Vagina (tissue), 2 donors: ENCODE measurements around the gene PIK3R3. TPM values are rescaled to one million over a fixed set of nuclear protein-coding genes. Genes with fewer than 3 reads are reported as not detected.
"Not testable (repeated sequence)": the region's sequence is repeated elsewhere in the genome, so short reads cannot be mapped to it uniquely, and the experiment has no call there.

Source experiments
- DNase-seq, 2 donors: peaks; one replicate each; pipeline ENCODE4 v3.0.0-alpha.2; 2017; ENCODE audit errors: extremely low spot score in 2 of 2
- H3K27ac ChIP-seq: fragments of 200-600 bp; sonication (generic); one replicate; pipeline ENCODE4 v1.5.1; 2019
- H3K27me3 ChIP-seq: fragments of 200-600 bp; sonication (generic); one replicate; pipeline ENCODE4 v1.5.1; 2019
- H3K36me3 ChIP-seq, 2 donors: fragments of 200-600 bp; sonication (generic); one replicate each; pipeline ENCODE4 v1.5.1; 2017 to 2019
- H3K4me1 ChIP-seq: fragments of 200-600 bp; sonication (generic); one replicate; pipeline ENCODE4 v1.5.1; 2019
- H3K4me3 ChIP-seq, 2 donors: fragments of 200-600 bp; sonication (generic); 1 replicate in 1 of 2; 2 replicates in 1 of 2; pipeline ENCODE4 v1.5.1; 2016 to 2019
- H3K9me3 ChIP-seq: fragments of 200-600 bp; sonication (generic); one replicate; pipeline ENCODE4 v1.5.1; 2019
- CTCF ChIP-seq, 3 experiments: fragments of 450-650 bp in 2 of 3; fragments of 200-600 bp in 1 of 3; sonication (generic) in 1 of 3; IDR thresholded peaks; one replicate each; pipeline ENCODE4 v1.5.1; 2017 to 2019; ENCODE audit warnings: antibody characterized with exemption in 3 of 3, mild to moderate bottlenecking in 2 of 3, moderate library complexity in 2 of 3
- POLR2A ChIP-seq, 2 donors: fragments of 450-650 bp; IDR thresholded peaks; one replicate each; pipeline ENCODE4 v1.6.1; 2017; ENCODE audit warnings: antibody characterized with exemption in 2 of 2, mild to moderate bottlenecking in 2 of 2, moderate library complexity in 2 of 2
- POLR2AphosphoS5 ChIP-seq, 2 donors: sonication (generic); formaldehyde crosslinking; IDR thresholded peaks; one replicate each; pipeline ENCODE4 v1.9.0; 2017; ENCODE audit warnings: antibody characterized with exemption in 2 of 2, mild to moderate bottlenecking in 2 of 2, low read depth in 1 of 2; ENCODE audit not compliant: insufficient read depth in 1 of 2
- intact Hi-C: fragments of 100-400 bp; cut with DNase I; formaldehyde crosslinking; loops from one replicate; pipeline ENCODE4 v1.15.1; 2023
- total RNA-seq: library from RNA; depleted of rRNA; stranded (reverse); fragments of >200 nt; gene quantifications from one replicate; pipeline ENCODE4 v1.2.3, GENCODE V29; 2016

PIK3R3 gene
- total RNA-seq, 1 donor from 2014 or later: 27.0 TPM

DNA sequence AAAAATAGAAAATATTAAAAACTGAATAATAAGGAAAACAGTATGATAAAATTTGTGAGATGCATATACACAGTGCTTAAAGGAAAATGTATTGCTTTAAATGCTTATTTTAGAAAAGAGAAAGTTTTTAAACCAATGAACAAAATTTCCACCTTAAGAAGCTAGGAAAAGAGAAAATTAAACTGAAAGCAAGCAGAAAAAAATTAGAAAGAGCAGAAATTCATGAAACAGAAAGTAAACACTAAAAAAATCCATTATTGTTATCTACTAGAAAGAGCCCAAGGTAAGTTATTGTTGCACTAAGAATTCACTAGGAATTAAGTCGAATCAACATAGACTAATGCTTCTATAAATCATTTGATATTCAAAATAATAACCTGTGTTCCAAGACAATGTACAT lies 67.7 kb downstream of the PIK3R3 start:
- Histone ChIP-seq H3K27me3 (no peaks in the 10 kb centered on the region), H3K4me3 (no peak overlapping the region), H3K4me1 (no peaks in the 10 kb centered on the region), H3K9me3 (no peaks in the 10 kb centered on the region), H3K36me3 (no peaks in the 10 kb centered on the region), H3K27ac (no peak overlapping the region)
- no peak for DNase-seq
- TF ChIP-seq POLR2A (IDR thresholded peaks at IDR 0.05): no peak
- no peak for TF ChIP-seq CTCF (IDR thresholded peaks at IDR 0.05)
- TF ChIP-seq POLR2AphosphoS5 (IDR thresholded peaks at IDR 0.05; ENCODE audit: insufficient read depth in 1 of 2, low read depth in 1 of 2): no peak
- intact Hi-C loops: no loop called here

DNA sequence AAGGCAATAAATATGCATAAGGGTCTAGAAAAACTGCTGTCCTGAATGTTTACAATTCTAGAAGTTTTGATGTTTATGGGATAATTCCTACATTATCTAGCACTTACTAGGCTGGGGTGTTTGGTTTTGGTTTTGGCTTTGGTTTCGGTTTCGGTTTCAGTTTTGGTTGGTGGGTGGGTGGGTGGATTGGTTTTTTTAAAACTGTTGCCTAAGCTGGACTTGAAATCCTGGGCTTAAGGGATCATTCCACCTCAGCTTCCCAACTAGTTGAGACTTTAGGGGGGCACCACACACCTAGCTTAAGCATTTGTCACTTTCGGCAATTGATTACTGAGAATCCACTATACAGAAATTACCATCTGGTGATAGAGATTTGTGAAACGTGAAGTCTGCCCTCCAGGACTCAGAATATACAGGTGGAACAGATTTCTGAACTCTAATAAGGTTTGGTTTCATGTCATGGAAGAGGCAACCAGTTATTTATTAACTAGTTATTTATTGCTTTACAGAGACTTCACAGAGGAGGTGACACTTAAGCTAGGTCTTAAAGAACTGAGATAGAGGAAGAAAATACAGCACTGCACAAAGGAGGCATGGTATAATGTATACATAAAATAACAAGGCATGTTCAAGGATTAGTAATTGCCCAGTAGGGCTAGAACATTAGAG lies 69.6 kb downstream of the PIK3R3 start:
- TF ChIP-seq POLR2A (IDR thresholded peaks at IDR 0.05): no peak
- H3K27ac ChIP-seq: no peak overlapping the region
- H3K36me3 ChIP-seq: no peaks in the 10 kb centered on the region
- no peaks in the 10 kb centered on the region for H3K4me1 ChIP-seq
- no peaks in the 10 kb centered on the region for H3K9me3 ChIP-seq
- intact Hi-C loops: no loop called here
- DNase-seq: no peak
- H3K4me3 ChIP-seq: no peak overlapping the region
- H3K27me3 ChIP-seq: no peaks in the 10 kb centered on the region

- H3K4me1 ChIP-seq: no peaks in the 10 kb centered on the region
- H3K9me3 ChIP-seq: no peaks in the 10 kb centered on the region
- no peak for DNase-seq
- no peak for TF ChIP-seq CTCF (IDR thresholded peaks at IDR 0.05)
- TF ChIP-seq POLR2AphosphoS5 (IDR thresholded peaks at IDR 0.05; ENCODE audit: insufficient read depth in 1 of 2, low read depth in 1 of 2): no peak
- no peak for TF ChIP-seq POLR2A (IDR thresholded peaks at IDR 0.05)
- no peak overlapping the region for H3K27ac ChIP-seq
- intact Hi-C loops: no loop called here
- H3K27me3 ChIP-seq: no peaks in the 10 kb centered on the region
- no peaks in the 10 kb centered on the region for H3K36me3 ChIP-seq
- H3K4me3 ChIP-seq: no peak overlapping the region
Observed at GRCh38 chr1:46061146-46061545, 71.3 kb downstream of the PIK3R3 start.

GRCh38 chr1:46058936-46059335 lies 73.5 kb downstream of the PIK3R3 start:
- intact Hi-C loops: no loop called here
- no peaks in the 10 kb centered on the region for H3K36me3 ChIP-seq

GRCh38 chr1:46057781-46058180 lies 74.6 kb downstream of the PIK3R3 start:
- intact Hi-C loops: no loop called here
- no peaks in the 10 kb centered on the region for H3K9me3 ChIP-seq
- H3K27ac ChIP-seq: no peak overlapping the region
- no peaks in the 10 kb centered on the region for H3K4me1 ChIP-seq
- no peaks in the 10 kb centered on the region for H3K36me3 ChIP-seq
- H3K27me3 ChIP-seq: no peaks in the 10 kb centered on the region
- no peak overlapping the region for H3K4me3 ChIP-seq
- DNase-seq: no peak
- TF ChIP-seq POLR2A (IDR thresholded peaks at IDR 0.05) (no peak), POLR2AphosphoS5 (IDR thresholded peaks at IDR 0.05; ENCODE audit: insufficient read depth in 1 of 2, low read depth in 1 of 2) (no peak), CTCF (IDR thresholded peaks at IDR 0.05) (no peak)

More at GRCh38 chr1:46058936-46059335, 73.5 kb downstream of the PIK3R3 start:
- no peaks in the 10 kb centered on the region for H3K27me3 ChIP-seq
- DNase-seq: no peak
- no peaks in the 10 kb centered on the region for H3K9me3 ChIP-seq
- no peak overlapping the region for H3K4me3 ChIP-seq
- no peak for TF ChIP-seq POLR2AphosphoS5 (IDR thresholded peaks at IDR 0.05; ENCODE audit: insufficient read depth in 1 of 2, low read depth in 1 of 2)
- no peak for TF ChIP-seq CTCF (IDR thresholded peaks at IDR 0.05)
- no peak for TF ChIP-seq POLR2A (IDR thresholded peaks at IDR 0.05)
- no peak overlapping the region for H3K27ac ChIP-seq
- no peaks in the 10 kb centered on the region for H3K4me1 ChIP-seq

- H3K27ac ChIP-seq, H3K4me1 ChIP-seq, H3K9me3 ChIP-seq, H3K4me3 ChIP-seq, DNase-seq, H3K27me3 ChIP-seq, H3K36me3 ChIP-seq, intact Hi-C loops: not testable (repeated sequence)
Observed at GRCh38 chr1:46057215-46057614, 75.2 kb downstream of the PIK3R3 start.
